GM10266 (cell line): ENCODE results near the gene MICALL2.

Source experiments
- DNase-seq: peaks from one replicate; pipeline ENCODE4 v3.0.0; 2012; ENCODE audit errors: extremely low spot score
- CTCF ChIP-seq: IDR thresholded peaks from 2 replicates; pipeline ENCODE4 v1.5.1; 2012; ENCODE audit warnings: mild to moderate bottlenecking, low read depth; ENCODE audit not compliant: control insufficient read depth, insufficient read depth; ENCODE audit errors: missing control alignments

The MICALL2 gene

GRCh38 chr7:1483536-1484505 is 24.6 kb upstream of the MICALL2 start:
- no peak for DNase-seq
- TF ChIP-seq CTCF = no peak

- no peak for TF ChIP-seq CTCF
- DNase-seq = no peak
These were observed 23.8 kb upstream of the MICALL2 start for GRCh38 chr7:1483079-1483478.

GRCh38 chr7:1481300-1481699 is 22.0 kb upstream of the MICALL2 start:
- no peak for TF ChIP-seq CTCF

DNA sequence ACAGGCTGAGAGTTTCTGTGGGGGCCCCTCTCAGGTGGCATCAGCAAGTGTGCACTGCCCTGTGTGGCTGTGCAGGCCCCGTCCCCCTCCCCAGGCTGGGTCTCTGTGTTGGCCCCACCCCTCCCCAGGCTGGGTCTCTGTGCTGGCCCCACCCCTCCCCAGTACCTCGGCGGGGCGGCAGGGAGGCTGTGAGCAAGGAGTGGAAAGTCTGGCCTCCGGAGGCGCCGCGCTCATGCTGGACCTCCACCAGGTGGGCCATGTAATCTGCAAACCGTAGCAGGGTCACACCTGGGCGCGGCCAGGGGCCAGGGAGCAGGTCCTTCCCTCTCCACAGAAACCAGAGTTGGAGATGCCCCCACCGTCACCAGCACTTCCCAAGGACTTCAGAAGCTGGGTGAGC is 21.4 kb upstream of the MICALL2 start:
- no peak for TF ChIP-seq CTCF
- DNase-seq = no peak

More at GRCh38 chr7:1481300-1481699, 22.0 kb upstream of the MICALL2 start:
- no peak for DNase-seq

GRCh38 chr7:1479287-1479686 is 20.0 kb upstream of the MICALL2 start:
- DNase-seq = no peak
- TF ChIP-seq CTCF = no peak

GRCh38 chr7:1478480-1478879 is 19.2 kb upstream of the MICALL2 start:
- TF ChIP-seq CTCF = no peak
- DNase-seq = no peak

GRCh38 chr7:1476859-1477258 is 17.6 kb upstream of the MICALL2 start:
- DNase-seq = no peak

More at GRCh38 chr7:1476859-1477258, 17.6 kb upstream of the MICALL2 start:
- TF ChIP-seq CTCF = no peak
